ENCODE measurements around the gene CCDC107. TPM values are rescaled to one million over a fixed set of nuclear protein-coding genes. Genes with fewer than 3 reads are reported as not detected.
"Not testable (repeated sequence)": the region's sequence is repeated elsewhere in the genome, so short reads cannot be mapped to it uniquely, and the experiment has no call there.

CCDC107 gene
- total RNA-seq: 32.5 and 34.5 TPM in 2 replicates

GRCh38 chr9:35658137-35658967 is at the start of gene CCDC107:
Gene CCDC107 (plus strand): TSS chr9:35658292. CDS start chr9:35658380, 88 bp downstream.
- POLR2A ChIA-PET: interaction anchor here (0.5 to 18.0 kb wide), 26 partner anchors 8 to 555 kb away, joined by 3 to 549 read pairs (median 4); partner anchors contain the start of genes CD72, CREB3, FAM221B and HINT2
- Mint-ChIP-seq H3K4me1 (peaks cover 85% of the 10 kb centered on the region), H3K27ac (peak within 1 kb of the TSS; percentile 99), H3K9me3 (no peaks in the 10 kb centered on the region), H3K27me3 (peaks cover 5% of the 10 kb centered on the region), H3K4me3 (peak within 1 kb of the TSS; percentile 88), H3K36me3 (ENCODE audit: low read depth) (peaks cover 33% of the 10 kb centered on the region)
- CTCF ChIA-PET: interaction anchor here (0.8 to 12.0 kb wide), 18 partner anchors 11 to 130 kb away, joined by 3 to 127 read pairs (median 6); partner anchors contain the start of genes CD72, CREB3, GBA2 and RGP1
- intact Hi-C loops (cut with micrococcal nuclease): loop anchor here (1.0 to 2.0 kb wide), 7 partner anchors 22 to 670 kb away; partner anchors contain the start of genes CREB3, DNAJB5, HINT2 and TLN1
- DNase-seq: peak; percentile 89
- TF ChIP-seq CTCF (IDR thresholded peaks at IDR 0.05): peak; percentile 20
- peak; percentile 68 for ATAC-seq (ENCODE audit: low read depth)

GRCh38 chr9:35609001-35609819 is 48.9 kb upstream of the CCDC107 start:
- intact Hi-C loops (cut with micrococcal nuclease): no loop called here
- ATAC-seq (ENCODE audit: low read depth) (no peak), DNase-seq (no peak)
- TF ChIP-seq CTCF (IDR thresholded peaks at IDR 0.05): no peak
- H3K27ac Mint-ChIP-seq: no peak overlapping the region
- ChIA-PET CTCF (interaction anchor here (2.0 to 13.1 kb wide), 2 partner anchors 10 to 38 kb away, joined by 6 to 162 read pairs; partner anchors contain the start of gene SIT1), POLR2A (interaction anchor here (1.3 to 15.6 kb wide), 4 partner anchors 9 to 87 kb away, joined by 5 to 549 read pairs (median 20); partner anchors contain the start of genes CCDC107, CD72, RMRP and SIT1)
- H3K27me3 Mint-ChIP-seq: no peaks in the 10 kb centered on the region
- H3K4me1 Mint-ChIP-seq: peaks cover 54% of the 10 kb centered on the region
- no peak overlapping the region for H3K4me3 Mint-ChIP-seq
- peaks cover 70% of the 10 kb centered on the region for H3K36me3 Mint-ChIP-seq (ENCODE audit: low read depth)
- H3K9me3 Mint-ChIP-seq: no peaks in the 10 kb centered on the region

- H3K4me3 Mint-ChIP-seq: no peak overlapping the region
- ATAC-seq (ENCODE audit: low read depth): no peak
- no peaks in the 10 kb centered on the region for H3K27me3 Mint-ChIP-seq
- H3K4me1 Mint-ChIP-seq: peaks cover 56% of the 10 kb centered on the region
- intact Hi-C loops (cut with micrococcal nuclease): no loop called here
- no peak for DNase-seq
- TF ChIP-seq CTCF (IDR thresholded peaks at IDR 0.05): no peak
- no peaks in the 10 kb centered on the region for H3K9me3 Mint-ChIP-seq
- ChIA-PET POLR2A (interaction anchor here (2.1 to 15.6 kb wide), 3 partner anchors 8 to 87 kb away, joined by 9 to 549 read pairs (median 32); partner anchors contain the start of genes CCDC107, CD72, RMRP and SIT1), CTCF (interaction anchor here (4.1 to 13.1 kb wide), 2 partner anchors 38 to 86 kb away, joined by 35 to 162 read pairs; partner anchors contain the start of gene SIT1)
- H3K36me3 Mint-ChIP-seq (ENCODE audit: low read depth): peaks cover 72% of the 10 kb centered on the region
- no peak overlapping the region for H3K27ac Mint-ChIP-seq
Observed at GRCh38 chr9:35609820-35610163, 48.3 kb upstream of the CCDC107 start.

- peaks cover 66% of the 10 kb centered on the region for H3K4me1 Mint-ChIP-seq
- ATAC-seq (ENCODE audit: low read depth) (peak; percentile 94), DNase-seq (no peak)
- ChIA-PET CTCF (interaction anchor here (0.8 to 13.1 kb wide), 14 partner anchors 9 to 532 kb away, joined by 3 to 162 read pairs (median 5); partner anchors contain the start of genes ARHGEF39, CCDC107, CREB3 and FANCG), POLR2A (interaction anchor here (0.7 to 15.6 kb wide), 6 partner anchors 7 to 121 kb away, joined by 3 to 549 read pairs (median 4); partner anchors contain the start of genes CCDC107, CD72, CREB3 and RMRP)
- TF ChIP-seq CTCF (IDR thresholded peaks at IDR 0.05): no peak
- intact Hi-C loops (cut with micrococcal nuclease): no loop called here
- H3K36me3 Mint-ChIP-seq (ENCODE audit: low read depth): peaks cover 86% of the 10 kb centered on the region
- peak overlapping the region; percentile 54 for H3K27ac Mint-ChIP-seq
- H3K27me3 Mint-ChIP-seq: no peaks in the 10 kb centered on the region
- no peaks in the 10 kb centered on the region for H3K9me3 Mint-ChIP-seq
- no peak overlapping the region for H3K4me3 Mint-ChIP-seq
Observed at GRCh38 chr9:35611230-35611797, 46.8 kb upstream of the CCDC107 start.

- H3K4me3 Mint-ChIP-seq; ATAC-seq (ENCODE audit: low read depth); H3K9me3 Mint-ChIP-seq; H3K27me3 Mint-ChIP-seq; intact Hi-C loops (cut with micrococcal nuclease); DNase-seq: not testable (repeated sequence)
- Mint-ChIP-seq H3K4me1 (peaks cover 67% of the 10 kb centered on the region), H3K36me3 (ENCODE audit: low read depth) (peaks cover 88% of the 10 kb centered on the region), H3K27ac (peak overlapping the region; percentile 36)
- ChIA-PET POLR2A (interaction anchor here (1.0 to 15.6 kb wide), 3 partner anchors 39 to 120 kb away, joined by 4 to 549 read pairs (median 6); partner anchors contain the start of genes CCDC107, CREB3, RMRP and SIT1), CTCF (interaction anchor here (0.6 to 13.1 kb wide), 13 partner anchors 8 to 200 kb away, joined by 3 to 162 read pairs (median 8); partner anchors contain the start of genes ARHGEF39, CCDC107, CREB3 and RGP1)
Observed at GRCh38 chr9:35612066-35612465, 46.0 kb upstream of the CCDC107 start.
